Memory B cell (primary cell): ENCODE measurements around the gene DERL3.

Experiments used
- ATAC-seq: fragments of 150-1000 bp; cut with Tn5 transposase; 2 replicates; pipeline ENCODE4 v1.10.0; 2021; ENCODE audit warnings: low read depth, mild to moderate bottlenecking, moderate library complexity
- DNase-seq, 2 donors: peaks; one replicate each; pipeline ENCODE4 v3.0.0; 2022; ENCODE audit warnings: low spot score in 2 of 2
- H3K27ac Mint-ChIP-seq: one replicate; pipeline ENCODE4 v1.8.0; 2022; ENCODE audit warnings: mild to moderate bottlenecking, moderate library complexity, mixed read lengths
- H3K27me3 Mint-ChIP-seq: one replicate; pipeline ENCODE4 v1.8.0; 2022; ENCODE audit warnings: mixed read lengths
- H3K36me3 Mint-ChIP-seq: one replicate; pipeline ENCODE4 v1.8.0; 2022; ENCODE audit warnings: mild to moderate bottlenecking, mixed read lengths
- H3K4me1 Mint-ChIP-seq: one replicate; pipeline ENCODE4 v1.8.0; 2022; ENCODE audit warnings: mixed read lengths
- H3K4me3 Mint-ChIP-seq: one replicate; pipeline ENCODE4 v1.8.0; 2022; ENCODE audit warnings: mild to moderate bottlenecking, moderate library complexity, mixed read lengths
- H3K9me3 Mint-ChIP-seq: one replicate; pipeline ENCODE4 v1.8.0; 2022; ENCODE audit warnings: mixed read lengths

DERL3 gene

DNA sequence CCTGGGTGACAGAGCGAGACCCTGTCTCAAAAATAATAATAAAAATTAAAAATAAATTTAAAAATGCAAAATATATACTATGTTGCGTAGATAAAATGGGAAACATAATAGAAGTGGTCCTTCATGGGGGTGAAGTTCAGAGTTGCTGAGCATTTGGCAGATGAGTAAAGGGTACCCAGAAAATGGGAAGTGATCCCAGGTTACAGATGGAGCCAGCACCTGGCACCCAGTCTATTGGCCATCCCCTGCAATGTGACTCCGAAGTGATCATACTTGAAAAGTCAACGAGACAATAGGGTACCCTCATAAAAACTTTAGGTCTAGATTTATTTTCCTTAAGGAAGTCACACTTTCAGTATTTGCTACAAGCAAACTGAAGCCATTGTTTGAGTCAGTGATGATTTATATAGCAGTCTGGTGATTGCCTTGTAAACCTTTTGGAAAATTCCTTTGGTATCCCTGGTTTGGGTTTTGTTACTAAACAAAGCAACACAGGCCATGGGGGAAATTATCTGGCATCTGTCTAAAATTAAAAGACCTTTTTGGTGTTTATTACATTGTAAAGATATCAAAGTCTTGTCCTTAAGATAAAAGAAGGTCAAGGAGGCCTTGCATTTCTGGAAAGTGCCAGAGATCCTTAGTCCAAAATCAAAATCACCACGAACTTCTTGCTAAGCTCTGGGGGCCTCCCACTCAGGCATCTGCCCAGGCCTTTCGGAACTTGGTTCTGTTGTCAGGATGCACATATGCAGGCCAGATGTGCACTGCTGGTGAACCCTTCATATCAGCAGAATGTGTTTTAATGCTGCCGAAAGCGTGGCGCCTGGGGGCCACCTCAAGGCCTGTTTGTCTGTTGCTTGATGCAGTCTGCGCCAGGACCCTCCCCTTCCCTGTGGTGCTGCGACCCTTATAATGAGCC is 47.7 kb downstream of the DERL3 start:
- H3K27ac Mint-ChIP-seq: no peak overlapping the region
- no peak for ATAC-seq

DNA sequence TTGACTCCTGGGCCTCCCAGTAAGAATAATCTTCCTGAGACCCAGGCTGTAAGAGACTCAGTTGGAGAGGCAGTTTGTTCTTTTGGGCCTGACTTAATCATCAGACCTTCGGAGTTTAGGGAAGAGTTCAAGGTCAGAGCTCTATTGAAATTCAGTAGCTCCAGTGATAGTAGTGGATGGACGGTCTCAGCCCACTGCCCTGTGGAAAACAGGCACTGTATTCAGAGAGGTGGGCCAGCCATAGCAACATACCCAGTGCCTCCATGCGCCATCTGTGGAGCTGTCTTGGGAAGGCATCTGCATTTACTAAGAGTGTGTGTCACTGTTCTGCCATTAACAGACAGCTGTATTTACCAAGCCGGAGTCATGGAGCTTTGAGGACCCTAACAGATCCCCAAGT is 49.2 kb downstream of the DERL3 start:
- DNase-seq (no peak), ATAC-seq (no peak)
- H3K27ac Mint-ChIP-seq: no peak overlapping the region
- no peaks in the 10 kb centered on the region for H3K27me3 Mint-ChIP-seq
- H3K36me3 Mint-ChIP-seq: peaks cover 13% of the 10 kb centered on the region
- no peak overlapping the region for H3K4me3 Mint-ChIP-seq
- H3K4me1 Mint-ChIP-seq: peaks cover 11% of the 10 kb centered on the region
- no peaks in the 10 kb centered on the region for H3K9me3 Mint-ChIP-seq

More for the DNA sequence above, 47.7 kb downstream of the DERL3 start:
- Mint-ChIP-seq H3K27me3 (no peaks in the 10 kb centered on the region), H3K9me3 (no peaks in the 10 kb centered on the region), H3K36me3 (peaks cover 14% of the 10 kb centered on the region), H3K4me3 (no peak overlapping the region), H3K4me1 (peaks cover 11% of the 10 kb centered on the region)
- no peak for DNase-seq

DNA sequence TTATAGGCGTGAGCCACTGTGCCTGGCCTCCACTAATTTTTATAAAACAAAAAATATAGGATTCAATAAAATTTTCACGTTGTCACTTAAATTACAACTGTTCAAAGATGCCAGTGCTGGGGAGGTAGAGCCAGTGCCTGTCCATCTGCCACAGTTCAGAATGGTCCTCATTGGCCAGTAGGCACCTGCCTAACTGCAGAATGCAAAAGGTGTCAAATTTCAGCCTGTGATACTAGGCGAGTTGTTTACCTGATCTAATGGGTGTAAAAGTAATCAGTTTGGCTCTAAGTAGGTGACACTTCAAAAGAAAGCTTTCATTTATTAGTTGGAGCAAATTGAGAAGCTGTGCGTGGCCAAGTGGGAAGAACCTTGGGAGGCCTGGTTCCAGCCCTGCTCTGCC is 49.7 kb downstream of the DERL3 start:
- Mint-ChIP-seq H3K4me3 (no peak overlapping the region), H3K27ac (no peak overlapping the region), H3K36me3 (peaks cover 13% of the 10 kb centered on the region), H3K4me1 (peaks cover 14% of the 10 kb centered on the region), H3K27me3 (no peaks in the 10 kb centered on the region), H3K9me3 (no peaks in the 10 kb centered on the region)
- no peak for DNase-seq
- ATAC-seq: no peak

DNA sequence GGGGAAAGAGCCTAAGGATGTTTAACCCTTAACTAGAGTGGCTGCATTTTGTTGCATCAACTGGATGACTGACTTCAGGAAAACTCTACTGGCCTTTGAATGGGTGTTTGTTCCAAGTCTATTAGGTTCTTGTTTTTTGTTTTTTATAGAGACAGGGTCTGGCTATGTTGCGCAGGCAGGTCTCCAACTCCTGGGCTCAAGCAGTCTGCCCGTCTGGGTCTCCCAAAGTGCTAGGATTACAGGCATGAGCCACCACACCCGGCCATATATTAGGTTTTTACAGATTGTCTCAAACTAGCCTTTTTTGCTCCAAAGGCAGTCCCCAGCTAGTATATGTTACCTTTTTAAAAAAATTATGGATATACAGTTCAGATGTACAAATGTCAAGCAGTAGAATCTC is 50.9 kb downstream of the DERL3 start:
- Mint-ChIP-seq H3K27ac (peak overlapping the region; percentile 86), H3K27me3 (no peaks in the 10 kb centered on the region), H3K4me1 (peaks cover 14% of the 10 kb centered on the region), H3K36me3 (peaks cover 7% of the 10 kb centered on the region), H3K4me3 (peak overlapping the region; percentile 87), H3K9me3 (no peaks in the 10 kb centered on the region)
- ATAC-seq: no peak
- DNase-seq: no peak

DNA sequence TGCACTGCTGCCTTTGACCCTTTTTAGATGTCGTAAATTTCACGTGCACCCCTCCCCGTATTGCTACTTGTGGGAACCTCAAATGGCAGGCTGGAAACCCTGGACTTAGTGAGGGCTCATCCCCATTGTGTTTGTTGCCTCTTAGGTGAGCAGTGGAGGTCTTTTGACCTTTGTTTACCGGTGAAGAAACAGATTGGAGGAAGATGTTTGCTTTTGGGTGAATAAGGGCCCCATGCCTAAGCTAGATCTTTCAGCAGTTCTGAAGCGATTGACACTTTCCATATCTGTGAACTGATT is 51.3 kb downstream of the DERL3 start:
- Mint-ChIP-seq H3K36me3 (peaks cover 7% of the 10 kb centered on the region), H3K27ac (peak overlapping the region; percentile 86), H3K4me1 (peaks cover 14% of the 10 kb centered on the region), H3K9me3 (no peaks in the 10 kb centered on the region), H3K27me3 (no peaks in the 10 kb centered on the region), H3K4me3 (peak overlapping the region; percentile 87)
- ATAC-seq (peak; percentile 21), DNase-seq (no peak)

DNA sequence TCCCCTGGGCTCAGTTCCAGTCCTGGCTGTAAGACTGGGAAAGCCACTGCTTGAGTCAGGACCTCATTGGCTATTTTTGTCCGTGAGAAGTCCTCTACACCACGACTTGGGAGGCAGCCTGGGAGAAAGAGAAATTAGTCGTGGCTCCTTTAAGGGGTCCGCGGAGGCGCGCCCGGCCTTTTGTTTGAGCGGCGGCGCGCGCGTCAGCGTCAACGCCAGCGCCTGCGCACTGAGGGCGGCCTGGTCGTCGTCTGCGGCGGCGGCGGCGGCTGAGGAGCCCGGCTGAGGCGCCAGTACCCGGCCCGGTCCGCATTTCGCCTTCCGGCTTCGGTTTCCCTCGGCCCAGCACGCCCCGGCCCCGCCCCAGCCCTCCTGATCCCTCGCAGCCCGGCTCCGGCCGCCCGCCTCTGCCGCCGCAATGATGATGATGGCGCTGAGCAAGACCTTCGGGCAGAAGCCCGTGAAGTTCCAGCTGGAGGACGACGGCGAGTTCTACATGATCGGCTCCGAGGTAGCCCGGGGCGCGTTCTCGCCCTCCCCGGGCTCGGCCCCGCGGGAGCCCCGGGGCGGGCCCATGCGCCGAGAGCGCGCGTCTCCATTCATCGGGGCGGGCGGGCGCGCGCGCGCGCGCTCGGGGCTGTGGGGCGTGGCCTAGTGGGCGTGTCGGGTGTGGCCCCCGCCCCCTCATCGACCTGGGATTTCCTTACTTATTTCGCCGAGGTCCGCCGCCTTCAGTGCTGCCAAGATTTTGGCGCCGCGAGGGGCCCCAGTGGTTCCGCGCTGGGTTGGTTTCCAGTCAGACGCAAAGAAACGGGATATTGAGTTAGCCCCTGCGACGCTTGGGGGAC is 51.8 kb downstream of the DERL3 start, which contains the start of gene SMARCB1:
TSS of gene SMARCB1 (plus strand) at position 215 of the 848 bp plus-strand sequence. CDS start at position 419, 204 bp downstream.
- ATAC-seq (peak; percentile 77), DNase-seq (peak; percentile 87 to 88)
- H3K4me3 Mint-ChIP-seq: peak within 1 kb of the TSS; percentile 87
- peaks cover 7% of the 10 kb centered on the region for H3K36me3 Mint-ChIP-seq
- H3K27ac Mint-ChIP-seq: peak within 1 kb of the TSS; percentile 86
- H3K27me3 Mint-ChIP-seq: no peaks in the 10 kb centered on the region
- no peaks in the 10 kb centered on the region for H3K9me3 Mint-ChIP-seq
- peaks cover 14% of the 10 kb centered on the region for H3K4me1 Mint-ChIP-seq

DNA sequence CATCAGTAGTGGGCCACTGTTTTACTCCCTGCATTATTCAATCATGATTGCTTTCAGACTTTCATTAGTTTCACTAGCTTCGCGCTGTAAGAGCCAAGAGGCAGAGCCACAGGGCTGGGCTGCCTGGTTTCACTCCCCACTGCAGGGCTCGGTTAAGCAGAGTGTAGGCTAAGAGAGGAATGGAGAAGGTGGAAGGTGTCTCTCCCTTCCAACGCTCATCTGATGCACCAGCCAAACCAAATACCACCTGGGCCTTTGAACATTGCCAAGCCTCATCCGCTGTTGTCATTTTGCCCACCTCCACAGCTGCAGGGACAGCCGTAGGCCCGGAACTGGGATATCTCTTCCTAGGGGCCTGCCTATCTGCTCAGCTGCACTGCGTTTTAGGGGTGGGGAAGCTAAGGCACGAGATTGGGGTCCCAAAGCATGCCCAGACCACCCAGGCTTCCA is 52.5 kb downstream of the DERL3 start:
- H3K4me1 Mint-ChIP-seq: peaks cover 14% of the 10 kb centered on the region
- DNase-seq: no peak
- H3K9me3 Mint-ChIP-seq: no peaks in the 10 kb centered on the region
- H3K36me3 Mint-ChIP-seq: peaks cover 6% of the 10 kb centered on the region
- no peaks in the 10 kb centered on the region for H3K27me3 Mint-ChIP-seq
- peak overlapping the region; percentile 87 for H3K4me3 Mint-ChIP-seq
- peak overlapping the region; percentile 86 for H3K27ac Mint-ChIP-seq
- ATAC-seq: no peak
